ENCODE data around the gene RAB40AL. TPM values are rescaled to one million over a fixed set of nuclear protein-coding genes. Genes with fewer than 3 reads are reported as not detected.
A peak's percentile ranks its signal among the peaks of the same experiment; 100 is the strongest.
"Not testable (repeated sequence)": the region's sequence is repeated elsewhere in the genome, so short reads cannot be mapped to it uniquely, and the experiment has no call there.

The RAB40AL gene, protein sequence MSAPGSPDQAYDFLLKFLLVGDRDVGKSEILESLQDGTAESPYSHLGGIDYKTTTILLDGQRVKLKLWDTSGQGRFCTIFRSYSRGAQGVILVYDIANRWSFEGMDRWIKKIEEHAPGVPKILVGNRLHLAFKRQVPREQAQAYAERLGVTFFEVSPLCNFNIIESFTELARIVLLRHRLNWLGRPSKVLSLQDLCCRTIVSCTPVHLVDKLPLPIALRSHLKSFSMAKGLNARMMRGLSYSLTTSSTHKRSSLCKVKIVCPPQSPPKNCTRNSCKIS
- not detected in 2 replicates for total RNA-seq (2014; rRNA removed; shearing (Covaris generic))

DNA sequence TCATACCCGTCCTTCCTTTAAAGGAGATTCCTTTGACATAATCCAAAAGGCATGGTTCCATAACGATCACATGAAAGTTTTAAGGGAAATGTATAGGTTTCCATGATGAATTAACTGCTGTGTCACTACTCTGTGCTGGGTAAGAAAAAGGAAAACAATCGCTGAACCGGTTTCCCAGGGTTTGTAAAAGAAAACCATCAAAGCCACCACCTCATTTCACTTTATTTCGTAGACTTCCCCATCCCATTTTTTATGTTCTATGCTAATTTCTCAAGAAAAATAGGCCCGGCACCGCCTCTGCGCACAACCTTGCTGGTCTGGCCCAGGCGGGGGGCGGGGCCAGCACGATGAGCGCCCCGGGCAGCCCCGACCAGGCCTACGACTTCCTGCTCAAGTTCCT is at the start of gene RAB40AL:
Gene RAB40AL, plus strand, starts transcription at position 301 of the 400 bp plus-strand sequence. Its CDS starts 47 bp downstream, at position 348.
- DNase-seq (ENCODE audit: low spot score): not testable (repeated sequence)

DNA sequence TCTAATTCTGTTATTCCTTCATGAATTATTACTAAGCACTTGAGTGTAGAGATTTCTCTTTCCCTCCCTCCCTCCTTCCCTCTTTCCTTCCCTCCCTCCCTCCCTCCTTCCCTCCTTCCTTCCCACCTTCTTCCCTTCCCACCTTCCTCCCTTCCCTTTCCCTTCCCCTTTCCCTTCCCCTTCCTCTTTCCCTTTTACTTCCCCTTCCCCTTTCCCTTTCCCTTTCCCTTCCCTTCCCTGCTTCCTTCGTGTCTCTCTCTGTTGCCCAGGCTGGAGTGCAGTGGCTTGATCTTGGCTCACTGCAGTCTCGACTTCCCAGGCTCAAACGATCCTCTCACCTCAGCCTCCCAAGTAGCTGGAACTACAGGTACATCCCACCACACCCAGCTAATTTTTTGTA is 49.4 kb upstream of the RAB40AL start:
- no peak for DNase-seq (ENCODE audit: low spot score)

DNA sequence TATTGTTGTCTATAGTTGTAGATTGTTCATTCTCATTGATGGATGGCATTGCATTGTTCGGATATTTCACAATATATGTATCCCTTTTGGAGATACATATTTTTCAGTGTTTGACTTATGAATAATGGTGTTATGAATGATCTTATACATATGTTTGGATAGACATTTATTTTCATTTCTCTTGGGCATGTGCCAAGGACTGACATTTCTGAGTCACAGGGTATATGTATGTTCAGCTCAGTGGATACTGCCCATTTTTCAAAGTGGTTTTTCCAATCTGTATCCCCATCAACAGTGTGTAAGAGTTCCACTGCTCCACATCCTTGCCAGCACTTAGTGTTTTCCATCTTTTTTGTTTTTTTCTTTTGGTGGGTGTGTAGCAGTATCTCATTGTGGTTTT is 45.0 kb upstream of the RAB40AL start:
- DNase-seq (ENCODE audit: low spot score): no peak

DNA sequence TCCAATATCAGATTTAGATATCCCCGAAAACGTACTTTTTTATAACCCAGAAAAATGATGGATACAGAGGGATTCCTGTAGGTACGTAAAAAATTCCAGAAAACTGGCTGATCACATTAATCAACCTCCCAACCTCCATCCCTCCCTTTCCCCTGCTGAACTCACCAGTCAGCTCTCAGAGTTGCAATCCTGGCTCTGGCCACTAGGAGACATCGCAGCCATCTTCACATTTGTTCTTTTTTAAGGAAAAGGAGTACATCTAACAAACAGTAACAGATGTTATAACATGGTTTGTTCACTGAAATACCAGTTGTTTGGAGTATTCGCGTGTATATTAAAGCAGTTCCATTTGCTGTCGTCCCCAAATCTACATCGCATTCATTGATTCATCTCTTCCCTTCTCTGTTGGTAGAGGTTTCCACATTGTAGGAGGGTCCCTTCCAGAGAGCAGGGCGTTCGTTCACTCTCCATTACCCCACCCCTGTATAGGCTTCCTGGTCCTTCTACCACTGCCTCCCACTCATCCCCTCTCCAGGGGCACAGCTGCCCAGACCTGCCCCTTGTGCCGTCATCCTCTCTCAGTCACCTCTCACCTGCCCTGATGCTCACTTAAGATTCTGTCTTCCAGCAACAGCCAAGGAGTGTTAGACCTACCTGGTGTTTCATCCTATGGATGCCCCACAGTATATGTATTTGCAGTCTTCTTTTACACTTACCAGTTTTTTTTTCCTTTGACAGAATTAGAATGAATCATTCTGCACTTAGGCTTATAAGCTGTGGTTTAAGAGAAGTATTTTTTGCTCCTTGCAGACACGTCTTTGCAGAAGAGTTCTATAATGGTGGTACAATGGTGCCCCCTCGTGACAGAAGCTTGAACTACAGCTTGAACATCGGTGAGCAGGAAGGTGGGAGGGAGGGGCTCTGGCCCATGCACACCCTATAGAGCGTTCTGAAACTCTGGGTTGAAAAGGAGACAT is 36.8 kb upstream of the RAB40AL start:
- peak; percentile 62 for DNase-seq (ENCODE audit: low spot score)

DNA sequence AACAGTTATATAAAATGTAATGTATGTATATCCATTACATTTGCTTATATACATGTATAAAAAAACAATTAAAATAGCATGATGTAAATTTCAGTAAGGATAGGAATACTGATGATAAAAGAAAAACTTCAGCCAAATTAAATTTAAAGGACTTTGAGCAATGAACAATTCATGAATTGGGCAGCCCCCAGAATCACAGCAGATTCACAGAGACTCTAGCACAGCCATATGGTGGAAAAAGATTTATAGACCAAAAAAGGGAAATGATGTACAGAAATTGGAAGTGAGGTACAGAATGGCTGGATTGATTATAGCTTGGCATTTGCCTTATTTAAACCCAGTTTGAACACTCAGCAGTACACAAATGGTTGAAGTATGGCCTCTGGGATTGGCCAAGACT is 34.7 kb upstream of the RAB40AL start:
- no peak for DNase-seq (ENCODE audit: low spot score)

DNA sequence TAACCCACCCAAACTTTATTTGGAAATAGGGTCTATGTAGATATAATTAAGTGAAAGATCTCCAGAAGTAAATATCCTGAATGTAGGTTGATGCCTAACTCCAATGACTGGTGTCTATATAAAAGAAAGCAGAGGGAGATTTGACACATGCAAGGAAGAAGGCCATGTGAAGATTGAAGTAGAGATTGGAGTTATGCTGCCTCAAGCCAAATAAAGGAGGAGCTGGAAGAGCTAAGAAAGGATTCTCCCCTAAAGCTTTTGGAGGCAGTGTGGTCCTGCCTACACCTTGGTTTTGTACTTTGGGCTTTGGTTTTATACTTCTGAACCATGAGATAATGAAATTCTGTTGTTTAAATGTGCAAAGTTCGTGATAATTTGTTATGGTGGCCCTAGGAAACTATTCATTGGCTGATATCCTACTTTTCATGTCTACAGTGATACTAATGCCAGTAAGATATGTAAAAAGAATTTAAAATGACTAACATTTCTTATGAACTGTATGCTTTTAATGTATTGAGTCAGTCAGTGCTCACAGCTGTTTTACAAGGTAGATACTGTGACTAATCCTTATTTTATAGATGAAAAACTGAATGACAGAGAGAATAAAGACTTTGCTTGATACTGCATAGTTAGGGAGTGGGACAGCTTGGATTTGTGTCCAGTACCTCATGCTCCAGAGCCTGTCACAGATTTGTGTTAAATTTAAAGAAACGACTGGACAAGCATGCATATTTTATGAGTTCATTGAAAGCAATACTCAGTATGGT is 5.9 kb upstream of the RAB40AL start:
- no peak for DNase-seq (ENCODE audit: low spot score)

DNA sequence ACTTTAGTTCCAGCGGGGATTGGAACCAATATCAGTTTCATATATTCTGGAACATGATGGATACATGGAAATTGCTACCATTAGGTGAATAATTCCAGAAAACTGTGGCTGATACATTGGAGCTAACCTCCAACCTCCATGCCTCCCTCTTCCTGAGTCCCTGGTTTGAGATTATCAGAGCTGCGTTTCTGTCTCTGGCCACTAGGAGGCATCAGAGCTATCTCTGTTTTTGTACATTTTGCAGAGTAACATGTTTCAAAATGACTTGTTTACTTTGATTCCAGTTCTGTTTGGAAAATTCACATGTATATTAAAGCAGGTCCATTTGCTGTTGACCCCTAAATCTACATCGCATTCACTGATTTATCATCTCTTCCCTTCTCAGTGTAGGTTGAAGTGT is 2.4 kb upstream of the RAB40AL start:
- DNase-seq (ENCODE audit: low spot score): peak; percentile 10

DNA sequence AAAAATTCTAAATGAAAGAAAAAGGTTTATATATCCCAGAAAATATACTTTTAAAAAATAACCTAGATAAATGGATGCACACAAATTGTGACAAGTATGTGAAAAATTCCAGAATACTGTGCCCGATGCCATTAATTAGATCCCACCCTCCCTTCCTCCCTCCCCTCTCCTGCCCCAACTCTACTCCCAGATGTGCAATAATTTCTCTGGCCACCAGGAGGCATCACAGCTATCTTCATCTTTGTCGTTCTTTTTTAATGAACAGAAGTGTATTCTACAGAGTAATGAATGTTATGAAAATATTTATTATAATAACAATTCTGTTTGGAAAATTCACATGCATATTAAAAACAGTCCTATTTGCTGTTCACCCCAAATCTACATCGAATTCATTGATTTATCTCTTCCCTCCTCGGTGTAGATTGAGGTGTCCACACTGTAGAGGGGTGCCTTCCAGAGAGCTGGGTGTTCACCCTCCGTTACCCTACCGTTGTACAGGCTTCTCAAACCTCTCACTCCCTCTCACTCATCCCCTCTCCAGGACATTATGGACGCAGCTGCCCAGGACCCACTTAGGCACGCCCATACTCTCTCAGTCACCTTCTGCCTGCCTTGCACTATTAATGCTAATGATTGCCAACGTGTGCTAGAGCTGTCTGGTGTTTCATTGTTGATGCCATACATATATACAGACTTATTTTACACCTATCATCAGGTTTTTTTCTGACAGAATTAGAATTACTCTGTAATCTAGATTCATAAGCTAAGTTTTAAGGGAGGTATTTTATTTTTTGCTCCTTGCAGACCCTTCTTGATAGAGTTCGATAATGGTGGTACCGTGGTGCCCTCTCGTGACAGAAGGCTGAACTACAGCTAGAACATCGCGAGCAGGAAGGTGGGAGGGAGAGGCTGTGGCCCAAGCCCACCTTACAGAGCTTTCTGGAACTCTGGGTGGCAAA is 14.1 kb downstream of the RAB40AL start:
- DNase-seq (ENCODE audit: low spot score): peak; percentile 19

DNA sequence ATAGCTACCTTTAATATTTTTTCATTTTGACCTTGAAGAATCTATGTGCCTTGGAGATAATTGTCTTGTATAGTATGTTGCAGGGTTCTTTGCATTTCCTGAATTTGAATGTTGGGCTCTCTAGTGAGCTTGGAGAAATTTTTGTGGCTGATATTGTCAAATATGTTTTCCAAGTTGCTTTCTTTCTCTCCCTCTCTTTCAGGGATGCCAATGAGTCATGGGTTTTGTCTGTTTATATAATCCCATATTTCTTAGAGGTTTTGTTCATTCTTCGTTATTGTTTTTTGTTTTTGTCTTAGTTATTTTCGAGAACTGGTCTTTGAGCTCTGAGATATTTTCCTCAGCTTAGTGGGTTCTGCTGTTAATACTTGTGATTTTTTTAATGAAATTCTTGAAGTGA is 20.7 kb downstream of the RAB40AL start:
- DNase-seq (ENCODE audit: low spot score): no peak

DNA sequence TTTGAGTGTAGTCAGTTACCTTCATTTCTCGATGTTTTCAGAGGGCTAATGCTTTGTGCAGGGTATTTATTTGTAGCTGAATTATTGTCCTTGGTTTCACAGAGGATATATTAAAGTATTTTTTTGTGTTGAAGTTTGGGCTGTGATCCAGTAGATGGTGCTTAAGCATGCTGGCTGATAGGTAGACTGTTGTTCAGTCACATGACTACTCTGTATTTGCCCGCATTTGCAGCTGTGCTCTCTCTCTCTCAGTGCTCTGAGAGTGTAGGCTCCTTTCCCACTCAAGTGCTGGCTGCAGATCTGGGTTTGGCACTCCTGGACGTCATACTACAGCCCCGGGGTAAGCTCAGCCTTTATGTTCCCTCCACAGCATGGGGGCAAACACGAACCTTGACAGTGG is 21.7 kb downstream of the RAB40AL start:
- peak; percentile 14 for DNase-seq (ENCODE audit: low spot score)

DNA sequence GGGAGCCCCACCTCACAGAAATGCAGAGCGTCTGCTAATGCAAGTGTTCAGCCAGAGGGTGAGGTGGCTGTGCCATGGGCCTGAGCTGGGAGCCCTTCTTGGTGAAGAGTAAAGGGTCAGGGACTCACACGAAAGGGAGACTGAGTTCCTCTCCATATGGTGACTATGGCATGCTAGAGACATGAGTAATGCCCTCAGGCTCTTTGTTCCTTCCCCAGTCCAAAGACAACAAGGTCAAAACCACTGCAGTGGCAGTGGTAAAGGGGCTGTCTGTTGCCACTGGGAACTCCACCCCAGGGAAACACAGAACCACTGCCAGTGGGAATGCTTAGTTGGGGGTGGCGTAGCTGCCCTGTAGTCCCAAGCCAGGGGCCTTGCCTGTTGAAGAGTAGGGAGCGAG is 22.4 kb downstream of the RAB40AL start:
- peak; percentile 27 for DNase-seq (ENCODE audit: low spot score)

DNA sequence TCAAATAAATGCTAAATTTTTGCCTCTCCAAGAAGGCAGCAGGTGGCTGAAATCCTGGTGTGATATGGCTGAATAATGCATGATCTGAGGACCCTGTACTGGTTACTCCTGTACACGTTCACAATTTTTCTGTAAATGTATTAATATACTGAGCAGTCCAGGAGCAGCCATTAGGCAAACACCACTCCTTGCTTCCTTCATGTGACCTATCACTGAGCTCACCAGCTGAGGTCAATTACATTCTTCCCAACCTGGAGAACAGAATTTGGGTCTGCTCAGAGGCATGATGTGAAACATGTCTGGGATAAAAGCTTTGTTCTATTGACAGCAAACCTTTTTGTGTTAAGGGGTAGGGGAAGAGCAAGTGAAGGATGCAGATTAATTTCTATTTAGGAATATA is 26.9 kb downstream of the RAB40AL start:
- no peak for DNase-seq (ENCODE audit: low spot score)

DNA sequence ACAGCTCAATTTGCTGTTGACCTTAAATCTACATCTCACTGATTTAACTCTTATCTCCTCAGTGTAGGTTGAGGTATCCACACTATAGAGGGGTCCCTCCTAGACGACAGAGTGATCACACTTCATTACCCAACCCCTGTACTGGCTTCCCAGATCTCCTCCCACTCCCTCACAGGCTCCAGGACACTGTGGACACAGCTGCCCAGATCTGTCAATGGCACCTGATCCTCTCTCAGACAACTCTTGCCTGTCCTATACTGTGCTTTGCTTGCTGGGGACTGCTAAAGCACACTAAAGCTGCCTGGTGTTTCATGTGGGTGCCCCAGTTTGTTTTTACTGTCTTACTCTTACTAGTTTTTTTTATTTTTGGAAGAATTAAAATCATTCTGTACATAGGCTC is 27.9 kb downstream of the RAB40AL start:
- DNase-seq (ENCODE audit: low spot score): no peak

DNA sequence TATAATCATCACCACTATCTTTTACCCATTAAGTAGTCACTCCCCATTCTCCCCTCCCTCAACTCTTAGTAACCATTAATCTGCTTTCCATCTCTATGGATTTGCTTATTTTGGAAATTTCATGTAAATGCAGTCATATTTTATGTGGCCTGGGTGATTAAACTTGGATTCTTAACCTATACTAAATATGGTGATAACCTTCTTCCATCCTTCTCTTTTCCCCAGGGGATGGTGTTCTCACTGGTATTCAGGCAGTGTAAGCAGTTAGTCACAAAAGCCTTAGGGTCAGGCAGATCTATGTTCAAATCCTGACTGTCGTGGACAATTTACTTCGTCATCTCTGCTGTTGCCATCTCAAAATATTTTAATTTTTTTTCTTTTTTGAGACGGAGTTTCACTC is 29.6 kb downstream of the RAB40AL start:
- no peak for DNase-seq (ENCODE audit: low spot score)

DNA sequence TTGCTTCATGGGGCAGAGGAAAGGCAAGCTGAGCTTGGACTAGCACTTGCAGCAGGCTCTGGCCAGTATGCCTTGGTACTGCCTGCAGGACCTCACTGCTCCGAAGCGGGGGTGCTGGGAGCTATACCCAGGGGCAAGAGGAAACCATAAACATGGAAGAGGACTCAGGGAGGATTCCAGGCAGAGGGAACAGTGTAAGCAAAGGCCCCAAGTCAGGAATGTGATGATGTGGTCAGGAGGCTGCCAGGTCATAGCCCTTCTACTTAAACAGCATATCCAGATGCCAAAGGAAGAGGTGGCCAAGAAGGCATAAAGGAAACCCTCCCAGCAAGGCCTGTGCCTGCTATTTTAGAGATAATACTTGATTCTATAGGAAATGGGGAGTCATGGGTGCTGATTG is 31.1 kb downstream of the RAB40AL start:
- no peak for DNase-seq (ENCODE audit: low spot score)

DNA sequence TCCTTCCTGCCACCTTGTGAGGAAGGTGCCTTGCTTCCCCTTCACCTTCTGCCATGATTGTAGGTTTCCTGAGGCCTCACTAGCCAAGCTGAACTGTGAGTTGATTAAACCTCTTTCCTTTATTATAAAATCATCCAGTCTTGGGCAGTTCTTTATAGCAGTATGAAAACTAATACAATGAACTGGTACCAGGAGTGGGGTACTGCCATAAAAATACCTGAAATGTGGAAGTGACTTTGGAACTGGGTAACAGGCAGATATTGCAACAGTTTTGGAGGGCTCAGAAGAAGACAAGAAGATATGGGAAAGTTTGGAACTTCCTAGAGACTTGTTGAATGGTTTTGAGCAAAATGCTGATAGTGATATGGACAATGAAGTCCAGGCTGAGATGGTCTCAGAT is 34.5 kb downstream of the RAB40AL start:
- DNase-seq (ENCODE audit: low spot score): not testable (repeated sequence)

DNA sequence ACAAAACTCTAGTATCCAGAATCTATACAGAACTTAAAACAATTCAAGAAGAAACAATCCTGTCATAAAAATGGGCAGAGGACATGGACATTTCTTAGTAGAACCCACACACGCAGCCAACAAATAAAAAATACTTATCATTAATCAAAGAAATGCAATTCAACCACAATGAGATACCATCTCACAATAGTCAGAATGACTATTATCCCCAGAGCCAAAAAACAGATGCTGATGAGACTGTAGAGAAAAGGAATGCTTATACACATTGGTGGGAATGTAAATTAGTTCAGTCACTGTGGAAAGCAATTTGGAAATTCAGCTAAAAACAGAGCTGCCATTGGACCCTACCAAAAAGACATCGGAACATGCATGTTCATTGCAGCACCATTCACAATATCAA is 37.9 kb downstream of the RAB40AL start:
- no peak for DNase-seq (ENCODE audit: low spot score)

DNA sequence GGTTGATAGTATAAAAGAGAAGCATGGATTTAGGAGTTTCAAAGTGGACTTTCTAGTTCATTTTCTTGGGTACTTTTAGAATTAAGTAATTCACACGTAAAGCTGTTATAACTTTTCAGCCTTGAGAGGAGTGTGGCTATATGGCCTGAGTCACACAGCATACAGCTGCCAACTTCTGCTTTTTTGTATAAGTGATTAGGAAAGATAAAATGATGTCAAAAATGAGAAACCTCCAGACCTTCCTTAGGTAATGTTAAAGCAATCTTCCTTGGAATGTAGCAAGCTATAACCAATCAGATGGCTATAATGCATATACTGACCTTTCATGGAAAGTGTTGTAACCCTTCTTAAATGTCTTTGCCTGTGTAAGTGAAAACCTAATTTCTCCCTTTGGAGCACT is 39.2 kb downstream of the RAB40AL start:
- DNase-seq (ENCODE audit: low spot score): no peak

DNA sequence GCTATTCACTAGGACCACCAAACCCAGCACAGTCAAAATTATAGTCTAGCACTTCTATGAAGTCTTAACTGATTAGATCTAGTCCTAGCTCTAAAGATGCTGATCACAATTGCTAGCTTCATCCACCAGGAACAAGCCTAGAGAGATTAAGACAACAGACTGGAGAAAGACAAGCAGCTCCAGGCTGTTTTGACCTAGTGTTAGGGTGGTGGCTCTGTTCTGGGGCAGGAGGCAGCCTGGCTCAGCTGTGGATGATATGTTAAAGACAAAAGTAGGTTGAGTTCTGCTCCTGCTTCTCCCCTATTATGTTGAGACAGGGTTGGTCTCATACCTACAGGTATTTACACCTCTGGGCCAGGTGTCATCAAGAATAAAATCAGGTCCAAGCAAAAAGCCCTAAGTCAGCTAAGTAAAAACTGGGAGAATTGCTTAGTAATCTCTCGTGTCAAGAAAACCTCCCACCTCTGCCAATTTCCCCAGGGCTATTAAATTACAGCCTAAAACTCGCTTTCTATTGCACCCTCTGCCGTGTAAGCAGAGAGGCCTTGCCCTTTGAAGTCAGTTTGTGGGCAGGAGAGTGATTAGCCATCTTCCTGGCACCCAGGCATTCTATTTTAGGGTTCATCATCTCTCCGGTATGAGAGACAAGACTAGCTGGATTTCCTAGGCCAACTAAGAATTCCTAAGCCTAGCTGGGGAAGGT is 39.9 kb downstream of the RAB40AL start:
- DNase-seq (ENCODE audit: low spot score): peak; percentile 39

DNA sequence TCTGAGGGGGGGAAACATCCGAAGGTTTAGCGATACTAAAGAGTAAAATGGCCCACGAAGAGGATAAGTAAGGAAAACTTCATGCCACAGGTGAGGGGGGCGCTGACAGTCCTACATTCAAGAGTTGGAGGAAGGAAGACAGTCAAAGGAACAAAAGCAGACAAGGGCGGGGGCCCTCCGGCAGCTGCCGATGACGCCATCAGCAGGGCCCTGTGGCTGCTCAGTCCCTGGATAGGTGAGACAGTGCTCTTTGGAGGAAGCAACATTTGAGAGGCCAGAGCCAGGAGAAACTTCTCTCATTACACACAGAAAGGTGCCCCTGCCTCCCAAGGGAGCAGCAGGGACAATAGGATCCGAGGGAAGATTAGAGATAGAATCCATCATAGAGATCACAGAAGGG is 41.5 kb downstream of the RAB40AL start:
- no peak for DNase-seq (ENCODE audit: low spot score)

Data from H4 (cell line).